Neural progenitor cell (in vitro differentiated cells): Measurements from ENCODE around the gene GPR141.

Source experiments
- CTCF ChIP-seq: fragments of 200-600 bp; sonication (generic); IDR thresholded peaks from 2 replicates; pipeline ENCODE4 v1.5.1; 2017; ENCODE audit warnings: antibody characterized with exemption, mild to moderate bottlenecking
- EZH2 ChIP-seq: fragments of 200-600 bp; sonication (generic); IDR thresholded peaks from 2 replicates; pipeline ENCODE4 v1.6.1; 2017; ENCODE audit warnings: antibody characterized with exemption, mild to moderate bottlenecking, moderate library complexity
- EZH2phosphoT487 ChIP-seq: fragments of 200-600 bp; sonication (generic); IDR thresholded peaks from 2 replicates; pipeline ENCODE4 v1.6.1; 2017; ENCODE audit warnings: antibody characterized with exemption

- no peak for TF ChIP-seq EZH2
- TF ChIP-seq CTCF: no peak
- no peak for TF ChIP-seq EZH2phosphoT487
Observed at GRCh38 chr7:37713613-37714012, 30.0 kb downstream of the GPR141 start.
